ENCODE results near the gene SEC23A.

SEC23A gene

GRCh38 chr14:38991299-38991698 lies 111.7 kb downstream of the SEC23A start:
- no peak for DNase-seq (ENCODE audit: low read depth in 2 of 2)

GRCh38 chr14:38989922-38990546 lies 113.0 kb downstream of the SEC23A start:
- no peak for DNase-seq (ENCODE audit: low read depth in 2 of 2)

- DNase-seq (ENCODE audit: low read depth in 2 of 2), result no peak
Measured at GRCh38 chr14:38987781-38988180, 115.3 kb downstream of the SEC23A start.

- no peak for DNase-seq (ENCODE audit: low read depth in 2 of 2)
Measured at GRCh38 chr14:38982837-38983236, 120.2 kb downstream of the SEC23A start.

- no peak for DNase-seq (ENCODE audit: low read depth in 2 of 2)
Measured at GRCh38 chr14:38982278-38982677, 120.8 kb downstream of the SEC23A start.

All from activated CD8-positive, alpha-beta memory T cell treated with anti-CD3 and anti-CD28 coated beads for 4 hours (primary cell).